WERI-Rb-1 (cell line): Measurements from ENCODE around the gene IGDCC3.
A peak's percentile ranks its signal among the peaks of the same experiment; 100 is the strongest.

ENCODE experiments used
- DNase-seq: peaks from one replicate; pipeline ENCODE4 v3.0.0-alpha.2; 2020
- H3K27ac ChIP-seq: fragments of 250-450 bp; sonication (Bioruptor Pico); 2 replicates; pipeline ENCODE4 v1.5.1; 2020; ENCODE audit warnings: mild to moderate bottlenecking, moderate library complexity
- H3K27me3 ChIP-seq: fragments of 250-450 bp; sonication (Bioruptor Pico); 2 replicates; pipeline ENCODE4 v1.5.1; 2021; ENCODE audit warnings: mild to moderate bottlenecking, low read depth, moderate library complexity; ENCODE audit not compliant: insufficient read depth, severe bottlenecking
- H3K36me3 ChIP-seq: fragments of 250-450 bp; sonication (Bioruptor Pico); 2 replicates; pipeline ENCODE4 v1.5.1; 2020; ENCODE audit warnings: mild to moderate bottlenecking, moderate library complexity
- H3K4me3 ChIP-seq: 2 replicates; pipeline ENCODE4 v1.5.1; 2011; ENCODE audit warnings: low read depth, mild to moderate bottlenecking, control low read depth, low read length
- H3K9me3 ChIP-seq: fragments of 250-450 bp; sonication (Bioruptor Pico); 2 replicates; pipeline ENCODE4 v1.5.1; 2021; ENCODE audit warnings: mild to moderate bottlenecking, moderate library complexity; ENCODE audit not compliant: severe bottlenecking
- TF ChIP-seq, protein P1 (sequence below): IDR thresholded peaks from 2 replicates; pipeline ENCODE4 v1.5.1; 2011; ENCODE audit warnings: low read depth, mild to moderate bottlenecking, control low read depth, inconsistent platforms, low read length

IGDCC3 gene

DNA sequence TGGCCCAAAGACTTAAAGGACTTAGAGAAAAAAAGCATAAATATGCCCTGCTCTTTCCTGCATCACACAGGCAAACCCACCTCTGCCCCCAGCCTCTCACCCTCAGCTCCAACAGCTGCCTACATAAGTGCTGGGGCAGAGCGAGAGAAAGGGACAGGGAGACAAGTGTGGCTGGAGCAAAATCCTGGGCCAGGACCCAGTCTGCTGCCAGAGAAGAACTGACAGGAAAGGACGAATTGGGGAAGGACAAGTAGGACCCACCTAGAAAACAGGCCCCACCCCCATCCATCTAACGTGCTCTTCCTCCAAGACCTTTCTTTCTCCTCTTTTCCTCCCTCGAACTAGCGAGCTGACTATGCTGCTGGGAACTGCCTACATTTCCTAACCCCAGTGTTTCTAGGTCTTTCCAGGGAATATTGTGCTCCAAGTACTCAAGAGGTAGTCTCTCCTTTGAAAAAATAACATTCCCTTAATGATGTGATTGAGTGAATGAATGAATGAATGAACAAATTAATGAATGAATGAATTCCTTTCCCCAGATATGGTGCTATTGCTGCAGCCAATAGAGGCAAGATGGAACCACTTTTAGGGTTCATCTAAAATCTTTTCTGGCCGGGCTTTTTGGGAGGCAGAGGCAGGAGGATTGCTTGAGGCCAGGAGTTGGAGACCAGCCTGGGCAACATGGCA, 26.5 kb upstream of the IGDCC3 start:
- Histone ChIP-seq H3K27me3 (no peaks in the 10 kb centered on the region), H3K27ac (no peak overlapping the region), H3K4me3 (no peak overlapping the region), H3K9me3 (no peaks in the 10 kb centered on the region), H3K36me3 (peaks cover 5% of the 10 kb centered on the region)
- TF ChIP-seq, protein P1, sequence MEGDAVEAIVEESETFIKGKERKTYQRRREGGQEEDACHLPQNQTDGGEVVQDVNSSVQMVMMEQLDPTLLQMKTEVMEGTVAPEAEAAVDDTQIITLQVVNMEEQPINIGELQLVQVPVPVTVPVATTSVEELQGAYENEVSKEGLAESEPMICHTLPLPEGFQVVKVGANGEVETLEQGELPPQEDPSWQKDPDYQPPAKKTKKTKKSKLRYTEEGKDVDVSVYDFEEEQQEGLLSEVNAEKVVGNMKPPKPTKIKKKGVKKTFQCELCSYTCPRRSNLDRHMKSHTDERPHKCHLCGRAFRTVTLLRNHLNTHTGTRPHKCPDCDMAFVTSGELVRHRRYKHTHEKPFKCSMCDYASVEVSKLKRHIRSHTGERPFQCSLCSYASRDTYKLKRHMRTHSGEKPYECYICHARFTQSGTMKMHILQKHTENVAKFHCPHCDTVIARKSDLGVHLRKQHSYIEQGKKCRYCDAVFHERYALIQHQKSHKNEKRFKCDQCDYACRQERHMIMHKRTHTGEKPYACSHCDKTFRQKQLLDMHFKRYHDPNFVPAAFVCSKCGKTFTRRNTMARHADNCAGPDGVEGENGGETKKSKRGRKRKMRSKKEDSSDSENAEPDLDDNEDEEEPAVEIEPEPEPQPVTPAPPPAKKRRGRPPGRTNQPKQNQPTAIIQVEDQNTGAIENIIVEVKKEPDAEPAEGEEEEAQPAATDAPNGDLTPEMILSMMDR = no peak
- no peak for DNase-seq

DNA sequence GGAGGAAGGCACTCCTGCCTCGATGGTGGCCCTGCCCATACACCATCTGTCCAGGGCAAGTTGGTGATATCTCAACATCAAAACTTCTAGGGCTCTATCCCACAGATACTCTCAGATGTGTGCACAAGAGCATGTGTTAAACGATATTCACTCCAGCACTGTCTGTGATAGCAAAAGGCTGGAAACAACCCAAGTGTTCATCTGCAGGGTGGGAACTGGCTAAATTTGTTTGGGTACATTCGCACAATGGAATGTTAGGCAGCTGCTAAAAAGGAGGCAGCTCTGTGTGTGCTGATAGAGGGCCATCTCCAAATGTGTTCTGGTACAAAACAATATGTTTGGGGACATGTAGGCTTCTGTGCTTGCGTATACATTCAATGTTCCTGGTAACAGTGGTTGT, 25.2 kb upstream of the IGDCC3 start:
- no peak for DNase-seq
- H3K36me3 ChIP-seq = peaks cover 5% of the 10 kb centered on the region; the same call in 1 of the 2 replicates
- H3K27me3 ChIP-seq = no peaks in the 10 kb centered on the region
- no peaks in the 10 kb centered on the region for H3K9me3 ChIP-seq
- H3K4me3 ChIP-seq = no peak overlapping the region
- TF ChIP-seq, protein P1 = no peak
- no peak overlapping the region for H3K27ac ChIP-seq

DNA sequence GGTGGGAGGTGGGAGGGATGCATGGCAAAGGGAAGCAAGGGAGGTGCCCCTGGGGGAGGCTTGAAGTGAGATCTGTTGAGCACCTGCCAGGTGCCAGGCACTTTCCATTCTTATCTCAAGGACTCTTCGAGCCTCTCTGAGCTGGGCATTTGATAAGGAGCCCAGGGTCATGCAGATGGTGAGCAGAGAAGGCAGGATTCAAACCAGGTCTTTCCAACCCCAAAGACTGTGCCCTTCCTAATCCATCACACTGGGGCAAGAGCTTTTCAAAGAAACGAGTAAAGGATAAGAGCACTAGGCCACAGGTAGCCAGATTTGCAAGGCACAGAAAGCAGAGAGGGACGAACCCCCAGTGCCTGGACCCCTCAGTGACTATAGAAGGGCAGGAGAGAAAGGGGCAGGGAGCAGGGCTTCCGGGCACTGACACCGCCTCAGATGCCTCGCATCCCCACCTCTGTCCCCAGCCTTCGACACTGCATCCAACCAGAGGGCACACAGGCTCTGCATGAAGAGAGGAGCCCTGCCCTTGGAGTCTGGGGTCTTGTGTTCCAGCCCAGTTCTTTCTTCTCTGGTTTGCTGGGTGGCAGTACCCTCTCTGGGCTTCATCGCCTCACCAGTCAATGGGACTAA, 23.9 kb upstream of the IGDCC3 start:
- Histone ChIP-seq H3K9me3 (no peaks in the 10 kb centered on the region), H3K36me3 (peaks cover 5% of the 10 kb centered on the region; the same call in 1 of the 2 replicates), H3K27me3 (no peaks in the 10 kb centered on the region), H3K4me3 (no peak overlapping the region), H3K27ac (peak overlapping the region; percentile 82)
- no peak for DNase-seq
- TF ChIP-seq, protein P1 = no peak

GRCh38 chr15:65400760-65401610, 23.2 kb upstream of the IGDCC3 start:
- H3K4me3 ChIP-seq = no peak overlapping the region
- H3K27ac ChIP-seq = peak overlapping the region; percentile 82

DNA sequence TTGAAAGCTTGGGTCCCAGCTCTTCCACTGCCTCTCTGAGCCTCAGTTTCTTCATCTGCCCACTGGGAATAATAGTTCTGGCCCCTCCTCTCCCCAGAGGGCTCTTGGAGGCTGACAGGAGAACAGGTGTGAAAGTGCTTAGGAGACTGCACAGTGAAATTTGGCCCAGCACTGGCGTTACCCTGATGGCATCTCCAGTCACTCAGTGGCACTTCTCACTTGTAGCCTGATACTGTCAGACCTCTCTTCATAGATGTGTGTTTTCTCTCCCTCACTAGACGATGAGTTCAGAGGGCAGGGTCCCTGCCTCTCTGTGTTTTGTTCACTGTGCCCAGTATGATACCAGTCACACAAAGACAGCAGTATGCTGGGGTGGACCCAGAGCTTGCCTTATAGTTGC, 22.2 kb upstream of the IGDCC3 start:
- TF ChIP-seq, protein P1 = no peak
- Histone ChIP-seq H3K27me3 (no peaks in the 10 kb centered on the region), H3K4me3 (no peak overlapping the region), H3K36me3 (peaks cover 5% of the 10 kb centered on the region; the same call in 1 of the 2 replicates), H3K27ac (no peak overlapping the region), H3K9me3 (no peaks in the 10 kb centered on the region)
- DNase-seq = no peak

More at GRCh38 chr15:65400760-65401610, 23.2 kb upstream of the IGDCC3 start:
- no peaks in the 10 kb centered on the region for H3K9me3 ChIP-seq
- DNase-seq = peak; percentile 86
- no peaks in the 10 kb centered on the region for H3K27me3 ChIP-seq
- TF ChIP-seq, protein P1 = peak; percentile 91
- H3K36me3 ChIP-seq = peaks cover 5% of the 10 kb centered on the region; the same call in 1 of the 2 replicates
